ENCODE data around the gene F2.

DNA sequence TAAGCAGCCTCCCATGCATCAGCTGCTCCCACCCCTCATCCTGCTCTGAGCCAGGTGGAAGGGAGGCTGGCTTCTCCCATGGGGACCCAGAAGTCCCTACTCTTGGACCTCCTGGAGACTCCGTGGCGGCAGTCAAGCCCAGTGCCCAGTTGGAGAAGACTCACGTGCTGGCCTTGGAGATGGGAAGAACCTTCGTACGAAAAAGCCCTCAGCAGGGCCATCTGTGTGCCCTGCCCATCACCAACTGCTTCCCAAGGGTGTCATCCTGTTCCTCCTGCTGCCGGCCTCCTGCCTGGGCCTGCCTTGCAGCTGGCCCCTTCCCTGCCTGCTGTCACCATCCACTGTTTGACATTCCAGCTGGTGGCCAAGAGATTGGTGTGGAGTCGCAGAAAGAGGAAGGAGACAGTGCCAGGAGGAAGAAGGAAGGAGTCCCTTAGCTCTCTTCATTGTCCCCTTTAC, 46.6 kb upstream of the F2 start:
- TF ChIP-seq, protein P1, sequence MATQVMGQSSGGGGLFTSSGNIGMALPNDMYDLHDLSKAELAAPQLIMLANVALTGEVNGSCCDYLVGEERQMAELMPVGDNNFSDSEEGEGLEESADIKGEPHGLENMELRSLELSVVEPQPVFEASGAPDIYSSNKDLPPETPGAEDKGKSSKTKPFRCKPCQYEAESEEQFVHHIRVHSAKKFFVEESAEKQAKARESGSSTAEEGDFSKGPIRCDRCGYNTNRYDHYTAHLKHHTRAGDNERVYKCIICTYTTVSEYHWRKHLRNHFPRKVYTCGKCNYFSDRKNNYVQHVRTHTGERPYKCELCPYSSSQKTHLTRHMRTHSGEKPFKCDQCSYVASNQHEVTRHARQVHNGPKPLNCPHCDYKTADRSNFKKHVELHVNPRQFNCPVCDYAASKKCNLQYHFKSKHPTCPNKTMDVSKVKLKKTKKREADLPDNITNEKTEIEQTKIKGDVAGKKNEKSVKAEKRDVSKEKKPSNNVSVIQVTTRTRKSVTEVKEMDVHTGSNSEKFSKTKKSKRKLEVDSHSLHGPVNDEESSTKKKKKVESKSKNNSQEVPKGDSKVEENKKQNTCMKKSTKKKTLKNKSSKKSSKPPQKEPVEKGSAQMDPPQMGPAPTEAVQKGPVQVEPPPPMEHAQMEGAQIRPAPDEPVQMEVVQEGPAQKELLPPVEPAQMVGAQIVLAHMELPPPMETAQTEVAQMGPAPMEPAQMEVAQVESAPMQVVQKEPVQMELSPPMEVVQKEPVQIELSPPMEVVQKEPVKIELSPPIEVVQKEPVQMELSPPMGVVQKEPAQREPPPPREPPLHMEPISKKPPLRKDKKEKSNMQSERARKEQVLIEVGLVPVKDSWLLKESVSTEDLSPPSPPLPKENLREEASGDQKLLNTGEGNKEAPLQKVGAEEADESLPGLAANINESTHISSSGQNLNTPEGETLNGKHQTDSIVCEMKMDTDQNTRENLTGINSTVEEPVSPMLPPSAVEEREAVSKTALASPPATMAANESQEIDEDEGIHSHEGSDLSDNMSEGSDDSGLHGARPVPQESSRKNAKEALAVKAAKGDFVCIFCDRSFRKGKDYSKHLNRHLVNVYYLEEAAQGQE (IDR thresholded peaks at IDR 0.05; ENCODE audit: insufficient read depth in 1 of 2, low read depth in 2 of 2, low read length in 2 of 2), result no peak
- TF ChIP-seq SIN3A (IDR thresholded peaks at IDR 0.05; ENCODE audit: borderline replicate concordance, insufficient read depth, low read length), result no peak

Measured in PFSK-1 (cell line).